SK-N-MC (cell line): ENCODE data around the gene GSTT2.
"Not testable (repeated sequence)": the region's sequence is repeated elsewhere in the genome, so short reads cannot be mapped to it uniquely, and the experiment has no call there.

Experiments used
- DNase-seq: peaks from one replicate; pipeline ENCODE4 v3.0.0-alpha.2; 2011; ENCODE audit warnings: low read depth, low spot score
- H3K27ac ChIP-seq: fragments of 200-600 bp; sonication (generic); 2 replicates; pipeline ENCODE4 v1.5.1; 2016; ENCODE audit warnings: mixed run types
- H3K36me3 ChIP-seq: fragments of 200-600 bp; sonication (generic); 2 replicates; pipeline ENCODE4 v1.6.1; 2017; ENCODE audit warnings: antibody characterized with exemption, low read length, mixed read lengths; ENCODE audit not compliant: insufficient read depth
- H3K4me3 ChIP-seq: fragments of 200-600 bp; sonication (generic); 2 replicates; pipeline ENCODE4 v1.5.1; 2016
- H3K9ac ChIP-seq: fragments of 200-600 bp; sonication (generic); 2 replicates; pipeline ENCODE4 v1.8.0; 2017; ENCODE audit warnings: mixed run types, mixed read lengths; ENCODE audit not compliant: insufficient read length
- H3K9me3 ChIP-seq: fragments of 200-600 bp; sonication (generic); 2 replicates; pipeline ENCODE4 v1.6.1; 2017; ENCODE audit warnings: low read depth, mild to moderate bottlenecking, antibody characterized with exemption, low read length, moderate library complexity, mixed read lengths
- EZH2 ChIP-seq: fragments of 200-600 bp; sonication (generic); IDR thresholded peaks from one replicate; pipeline ENCODE4 v1.6.1; 2017; ENCODE audit warnings: antibody characterized with exemption
- FOXP2 ChIP-seq: optimal IDR thresholded peaks from 2 replicates; pipeline ENCODE3; 2011; ENCODE audit warnings: mild to moderate bottlenecking, moderate library complexity; ENCODE audit not compliant: insufficient read depth; ENCODE audit errors: extremely low read length, control extremely low read depth
- POLR2AphosphoS5 ChIP-seq: IDR thresholded peaks from 2 replicates; pipeline ENCODE4 v1.6.1; 2012; ENCODE audit warnings: mild to moderate bottlenecking, low read depth, low read length, borderline replicate concordance

The GSTT2 gene

DNA sequence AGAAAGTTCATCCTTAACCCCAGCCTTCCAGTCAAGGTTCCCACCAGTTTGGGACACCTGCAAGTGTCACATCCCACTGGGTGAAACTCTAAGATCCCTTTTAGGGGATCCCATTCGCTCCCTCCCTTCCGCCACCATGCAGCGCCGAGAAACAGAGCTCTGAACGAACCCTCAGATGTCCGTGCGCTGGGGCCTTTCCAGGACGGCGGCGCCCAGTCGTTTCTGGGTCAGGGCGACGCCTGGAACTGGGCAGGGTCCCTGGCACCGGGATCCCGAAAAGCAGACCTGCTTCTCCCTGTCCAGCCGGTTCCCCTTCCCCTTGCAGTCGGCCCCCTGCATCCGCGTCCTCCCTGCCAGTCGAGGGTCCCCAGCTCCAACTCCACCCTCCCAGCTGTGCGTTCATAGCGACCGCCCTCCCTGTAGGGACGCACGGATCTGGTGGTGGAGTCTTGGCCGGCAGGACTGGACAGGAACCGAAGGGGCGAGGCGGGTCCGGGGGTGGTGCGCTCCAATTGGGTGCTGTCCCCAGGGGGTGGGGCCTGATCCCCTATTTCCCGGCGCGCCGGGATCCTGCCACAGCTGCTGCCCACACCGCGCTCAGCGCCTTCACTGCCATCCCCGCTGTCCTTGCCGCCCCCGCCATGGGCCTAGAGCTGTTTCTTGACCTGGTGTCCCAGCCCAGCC is at the start of gene GSTT2:
Gene GSTT2 (plus strand): TSS at position 578 of the 684 bp plus-strand sequence.
- H3K4me3 ChIP-seq, H3K36me3 ChIP-seq, H3K27ac ChIP-seq, DNase-seq, H3K9ac ChIP-seq, H3K9me3 ChIP-seq: not testable (repeated sequence)

DNA sequence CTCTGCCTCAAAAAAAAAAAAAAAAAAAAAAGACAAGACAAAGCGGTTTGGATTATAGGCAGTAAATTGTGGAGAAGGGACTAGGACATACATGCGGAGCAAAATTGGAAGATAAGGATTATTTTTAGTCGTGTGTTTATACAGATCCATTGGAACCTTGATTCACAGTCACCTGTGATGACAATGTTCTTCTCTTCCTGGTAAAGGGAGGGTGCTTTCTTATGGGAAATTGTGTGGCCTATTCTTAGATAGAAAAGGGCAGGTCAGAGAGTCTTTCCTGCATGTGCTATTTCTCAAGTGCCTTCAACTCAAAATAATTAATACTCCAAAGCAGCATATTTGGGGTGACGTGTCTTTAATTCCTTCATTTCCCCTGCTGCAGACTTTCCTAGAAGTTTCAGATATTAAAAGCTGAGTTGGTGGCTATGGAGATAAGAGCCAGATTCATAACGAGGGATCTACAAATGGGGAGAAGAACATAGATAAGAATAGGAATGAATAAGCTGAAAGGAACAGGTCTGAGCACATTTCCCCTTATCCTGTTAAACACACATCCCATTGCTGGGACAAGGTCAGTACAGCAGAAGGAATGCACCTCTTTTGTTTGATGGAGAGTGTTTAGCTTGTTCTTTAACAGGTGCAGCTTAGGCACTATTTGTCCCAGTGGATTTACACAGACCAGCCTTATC is 41.5 kb upstream of the GSTT2 start:
- Histone ChIP-seq H3K9me3 (no peaks in the 10 kb centered on the region), H3K27ac (no peak overlapping the region), H3K4me3 (no peak overlapping the region), H3K9ac (no peak overlapping the region), H3K36me3 (no peaks in the 10 kb centered on the region)
- TF ChIP-seq EZH2, result no peak
- TF ChIP-seq POLR2AphosphoS5, result no peak
- TF ChIP-seq FOXP2, result no peak
- DNase-seq, result no peak

DNA sequence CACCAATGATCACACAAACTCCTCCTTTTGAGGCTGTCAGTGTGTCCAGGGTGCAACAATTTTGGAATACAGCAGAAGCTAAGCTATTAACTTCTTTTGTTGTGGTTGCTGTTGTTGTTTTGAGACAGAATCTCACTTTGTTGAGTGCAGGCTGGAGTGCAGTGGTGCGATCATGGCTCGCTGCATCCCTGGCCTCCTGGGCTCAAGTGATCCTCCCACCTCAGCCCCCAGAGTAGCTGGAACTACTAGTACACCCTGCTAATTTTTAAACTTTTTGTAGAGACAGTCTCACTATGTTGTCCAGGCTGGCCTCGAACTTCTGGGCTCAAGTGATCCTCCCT is 40.9 kb upstream of the GSTT2 start:
- TF ChIP-seq POLR2AphosphoS5 (no peak), FOXP2 (no peak), EZH2 (no peak)
- H3K4me3 ChIP-seq, result no peak overlapping the region
- H3K36me3 ChIP-seq, result no peaks in the 10 kb centered on the region
- no peak overlapping the region for H3K9ac ChIP-seq
- H3K9me3 ChIP-seq, result no peaks in the 10 kb centered on the region
- no peak for DNase-seq
- no peak overlapping the region for H3K27ac ChIP-seq

DNA sequence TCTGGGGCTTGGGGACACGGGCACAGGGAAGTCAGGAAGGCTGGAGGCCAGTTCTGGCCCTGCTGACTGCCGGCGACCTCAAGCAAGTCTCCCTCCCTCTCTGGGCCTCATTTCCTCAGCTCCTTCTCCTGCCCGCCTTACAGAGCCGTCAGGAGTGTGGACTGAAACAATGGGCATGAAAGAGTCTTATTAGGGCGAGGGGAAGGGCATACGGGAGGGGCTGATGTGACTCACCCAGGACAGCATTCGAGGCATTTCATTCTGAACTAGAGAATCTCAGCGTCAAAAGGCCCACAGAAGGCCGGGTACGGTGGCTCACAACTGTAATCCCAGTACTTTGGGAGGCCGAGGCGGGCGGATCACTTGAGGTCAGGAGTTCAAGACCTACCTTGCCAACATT is 39.8 kb upstream of the GSTT2 start:
- H3K9me3 ChIP-seq, DNase-seq, H3K9ac ChIP-seq, H3K36me3 ChIP-seq, H3K4me3 ChIP-seq, H3K27ac ChIP-seq: not testable (repeated sequence)

DNA sequence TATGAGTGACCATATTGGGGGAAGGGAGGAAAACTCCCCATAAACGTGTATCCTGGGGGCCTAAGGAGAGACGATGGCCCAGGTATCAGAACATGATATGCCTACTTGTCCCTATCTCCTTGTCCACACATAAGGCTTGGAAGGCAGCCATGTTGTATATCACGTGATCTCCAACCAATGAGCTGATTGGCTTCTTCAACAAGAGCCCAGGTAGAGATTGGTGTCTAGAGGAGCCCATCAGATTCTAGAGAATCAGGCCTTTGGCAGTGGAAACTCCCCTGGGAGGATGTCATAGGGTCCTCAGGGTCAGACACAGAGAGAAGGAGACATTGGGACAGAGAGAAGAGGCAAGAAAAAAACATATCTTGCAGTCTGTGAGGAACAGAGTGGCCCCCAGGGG is 32.5 kb upstream of the GSTT2 start:
- not testable (repeated sequence) for H3K27ac ChIP-seq, H3K4me3 ChIP-seq, H3K9me3 ChIP-seq, DNase-seq, H3K9ac ChIP-seq, H3K36me3 ChIP-seq

DNA sequence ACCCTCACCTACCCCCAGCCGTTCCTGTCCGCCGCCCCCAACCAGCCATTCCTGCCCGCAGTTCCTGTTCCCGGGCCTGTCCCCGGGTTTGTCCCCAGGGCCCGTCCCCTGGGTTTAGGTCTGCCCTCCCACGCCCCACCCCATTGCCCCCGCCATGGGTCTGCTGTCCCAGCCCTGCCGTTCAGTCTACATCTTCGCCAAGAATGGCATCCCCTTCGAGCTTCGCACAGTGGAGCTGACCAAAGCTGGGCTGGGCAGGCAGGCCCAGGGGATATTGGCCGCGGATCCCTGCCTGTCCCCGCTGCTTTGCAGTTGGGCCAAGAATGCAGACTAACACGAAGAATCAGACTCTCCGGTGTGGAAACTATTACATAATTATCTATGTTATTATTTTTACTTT is 30.2 kb upstream of the GSTT2 start:
- not testable (repeated sequence) for H3K36me3 ChIP-seq, H3K9me3 ChIP-seq, H3K4me3 ChIP-seq, DNase-seq, H3K27ac ChIP-seq, H3K9ac ChIP-seq

DNA sequence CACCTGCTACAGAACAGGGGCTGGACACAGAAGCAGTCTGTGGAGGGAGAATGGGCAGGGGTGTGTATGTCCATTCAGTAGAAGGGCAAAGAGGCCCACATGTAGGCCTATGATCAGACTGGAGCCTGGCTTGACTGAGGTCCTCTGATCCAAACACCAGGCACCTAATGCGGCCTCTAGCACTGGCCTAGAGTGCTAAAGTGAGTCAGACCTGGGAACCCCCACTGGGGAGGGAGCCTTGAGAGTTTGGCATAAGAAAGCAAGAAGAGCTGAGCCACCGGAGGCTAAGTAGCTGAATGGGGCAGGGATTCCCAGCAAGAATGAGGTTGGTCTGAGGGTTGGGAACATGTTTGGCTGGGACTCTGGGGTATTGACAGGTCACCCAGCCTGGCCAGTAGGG is 28.6 kb upstream of the GSTT2 start:
- not testable (repeated sequence) for H3K27ac ChIP-seq, H3K36me3 ChIP-seq, DNase-seq, H3K4me3 ChIP-seq, H3K9ac ChIP-seq, H3K9me3 ChIP-seq

DNA sequence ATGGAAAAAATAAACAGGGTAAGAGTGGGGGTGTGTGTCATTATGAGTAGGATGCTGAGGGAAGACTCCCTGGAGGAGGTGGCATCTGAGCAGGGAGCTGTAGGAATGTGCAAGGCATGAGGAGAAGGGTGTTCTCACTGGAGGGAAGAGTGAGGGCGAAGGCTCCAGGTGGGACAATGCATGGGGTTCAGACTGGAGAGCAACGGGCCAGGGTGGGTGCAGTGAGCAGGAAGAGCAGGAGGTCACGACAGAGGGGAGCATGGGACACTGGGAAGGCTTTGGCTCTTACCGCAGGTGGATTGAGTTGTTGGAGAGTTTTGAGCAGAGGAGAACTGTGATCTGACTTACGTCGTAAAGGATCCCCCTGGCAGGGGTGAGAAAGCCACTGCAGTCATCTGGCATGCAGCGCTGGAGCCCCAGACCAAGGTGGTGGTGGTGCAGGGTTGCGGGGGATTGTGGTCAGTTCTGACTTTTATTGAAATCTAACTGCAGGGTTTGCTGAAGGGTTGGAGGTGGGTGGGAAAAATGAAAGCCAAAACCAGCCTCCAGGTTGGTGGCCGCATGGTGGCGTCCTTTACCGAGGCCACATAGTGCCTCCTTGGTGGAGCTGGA is 27.0 kb upstream of the GSTT2 start:
- not testable (repeated sequence) for H3K9me3 ChIP-seq, H3K4me3 ChIP-seq, H3K36me3 ChIP-seq, DNase-seq, H3K27ac ChIP-seq, H3K9ac ChIP-seq

DNA sequence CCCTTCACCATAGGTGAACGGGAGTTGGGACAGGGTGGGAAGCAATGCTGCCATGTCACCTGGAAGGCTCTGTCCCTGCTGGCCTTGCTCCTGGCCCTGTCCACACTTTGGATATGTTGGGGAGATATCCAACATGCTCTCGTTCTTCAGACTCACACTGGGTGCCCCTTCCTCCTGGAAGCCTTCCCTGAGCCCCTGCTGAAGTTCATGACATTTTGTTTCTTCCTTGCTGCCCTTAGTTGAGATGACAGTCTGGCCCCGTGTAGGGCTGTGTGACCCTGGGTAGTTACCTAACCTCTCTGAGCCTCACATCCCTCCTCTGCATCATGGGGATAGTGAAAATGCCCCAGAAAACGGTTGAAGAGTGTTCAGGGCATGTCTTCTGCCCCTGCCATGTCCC is 26.4 kb upstream of the GSTT2 start:
- DNase-seq, H3K9ac ChIP-seq, H3K4me3 ChIP-seq, H3K9me3 ChIP-seq, H3K36me3 ChIP-seq, H3K27ac ChIP-seq: not testable (repeated sequence)

DNA sequence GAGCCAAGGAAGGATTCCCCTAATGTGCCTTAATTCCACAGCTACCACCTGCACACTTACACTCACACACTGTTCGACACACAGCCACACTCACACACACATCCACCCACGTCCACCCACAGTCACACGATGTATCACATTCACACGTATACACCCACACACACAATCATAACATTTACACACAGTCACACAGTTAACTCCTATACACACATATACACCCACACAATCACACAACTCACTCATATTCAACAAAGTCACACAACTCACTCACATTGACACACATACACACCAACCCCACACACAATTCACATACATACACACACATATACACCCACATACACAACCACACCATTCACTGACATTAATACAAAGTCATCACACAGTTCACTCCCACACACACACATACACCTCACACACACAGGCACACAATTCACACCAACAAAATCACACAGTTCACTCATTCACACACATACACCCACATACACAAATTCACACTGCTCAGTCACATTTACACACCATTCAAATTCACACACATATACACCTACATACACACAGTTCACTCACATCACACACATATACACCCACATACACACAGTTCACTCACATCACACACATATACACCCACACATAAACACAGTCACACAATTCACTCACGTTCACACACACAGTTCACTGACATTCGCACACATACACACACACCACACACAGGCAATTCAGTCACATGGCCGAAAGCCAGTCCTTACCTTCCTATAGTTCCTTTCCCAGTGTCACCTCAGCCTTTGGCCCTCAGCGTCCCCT is 25.5 kb upstream of the GSTT2 start:
- not testable (repeated sequence) for H3K27ac ChIP-seq, H3K4me3 ChIP-seq, H3K9ac ChIP-seq, H3K9me3 ChIP-seq, H3K36me3 ChIP-seq, DNase-seq

DNA sequence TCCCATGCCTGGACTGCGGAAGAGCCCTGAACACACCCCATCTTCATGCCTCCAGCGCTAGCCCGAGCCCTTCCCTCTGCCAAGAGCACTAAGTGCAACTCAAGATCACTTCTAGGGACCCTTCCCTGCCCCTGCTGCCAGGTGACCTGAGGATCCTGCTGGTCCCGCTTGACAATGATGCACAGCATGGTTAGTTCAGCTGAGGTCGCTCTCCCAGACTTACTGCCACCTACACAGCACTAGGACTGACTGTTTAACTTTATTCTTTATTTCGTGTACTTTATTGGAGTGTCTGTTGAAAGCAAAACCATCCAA is 25.0 kb upstream of the GSTT2 start:
- not testable (repeated sequence) for H3K36me3 ChIP-seq, H3K4me3 ChIP-seq, H3K9ac ChIP-seq, H3K9me3 ChIP-seq, H3K27ac ChIP-seq, DNase-seq

DNA sequence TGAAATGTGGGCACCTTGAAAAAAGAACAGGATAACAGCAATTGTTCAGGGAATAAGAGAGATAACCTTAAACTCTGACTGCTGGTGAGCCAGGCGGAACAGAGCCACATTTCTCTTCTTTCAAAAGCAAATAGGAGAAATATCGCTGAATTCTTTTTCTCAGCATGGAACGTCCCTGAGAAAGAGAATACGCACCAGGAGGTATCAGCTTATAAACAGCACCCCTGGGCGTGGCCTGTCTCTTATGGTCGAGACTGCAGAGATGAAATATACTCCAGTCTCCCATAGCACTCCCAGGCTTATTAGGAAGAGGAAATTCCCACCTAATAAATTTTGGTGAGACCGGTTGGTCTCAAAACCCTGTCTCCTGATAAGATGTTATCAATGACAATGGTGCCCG is 24.0 kb upstream of the GSTT2 start:
- H3K27ac ChIP-seq, H3K9ac ChIP-seq, H3K9me3 ChIP-seq, DNase-seq, H3K4me3 ChIP-seq, H3K36me3 ChIP-seq: not testable (repeated sequence)

DNA sequence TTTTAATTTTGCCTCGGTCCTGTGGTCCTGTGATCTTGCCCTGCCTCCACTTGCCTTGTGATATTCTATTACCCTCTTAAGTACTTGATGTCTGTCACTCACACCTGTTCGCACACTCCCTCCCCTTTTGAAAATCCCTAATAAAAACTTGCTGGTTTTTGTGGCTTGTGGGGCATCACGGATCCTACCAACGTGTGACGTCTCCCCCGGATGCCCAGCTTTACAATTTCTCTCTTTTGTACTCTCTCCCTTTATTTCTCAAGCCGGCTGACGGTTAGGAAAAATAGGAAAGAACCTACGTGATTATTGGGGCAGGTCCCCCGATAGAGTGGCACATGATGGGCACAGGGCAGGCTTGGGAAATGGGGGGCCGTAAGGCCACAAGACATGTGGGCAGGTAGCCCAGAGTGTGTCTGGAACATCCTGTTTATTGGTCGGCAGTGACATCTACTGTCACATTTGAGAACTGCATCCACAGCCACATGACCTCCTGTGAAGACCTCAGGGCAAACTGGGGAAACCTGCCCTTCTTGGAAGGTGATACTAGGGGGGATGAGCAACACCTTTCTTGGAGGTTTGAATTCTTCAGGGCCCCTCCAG is 23.5 kb upstream of the GSTT2 start:
- H3K27ac ChIP-seq, result not testable (repeated sequence)

More for the DNA sequence above, 23.5 kb upstream of the GSTT2 start:
- not testable (repeated sequence) for H3K36me3 ChIP-seq, H3K9ac ChIP-seq, H3K4me3 ChIP-seq, H3K9me3 ChIP-seq
- DNase-seq, result peak; percentile 12
